Fibroblast of the conjunctiva (primary cell): ENCODE data around the gene ARL17A.
"Not testable (repeated sequence)": the region's sequence is repeated elsewhere in the genome, so short reads cannot be mapped to it uniquely, and the experiment has no call there.

Source experiments
- DNase-seq: peaks from one replicate; pipeline ENCODE4 v3.0.0-alpha.2; 2010; ENCODE audit warnings: low read depth

Gene ARL17A

DNA sequence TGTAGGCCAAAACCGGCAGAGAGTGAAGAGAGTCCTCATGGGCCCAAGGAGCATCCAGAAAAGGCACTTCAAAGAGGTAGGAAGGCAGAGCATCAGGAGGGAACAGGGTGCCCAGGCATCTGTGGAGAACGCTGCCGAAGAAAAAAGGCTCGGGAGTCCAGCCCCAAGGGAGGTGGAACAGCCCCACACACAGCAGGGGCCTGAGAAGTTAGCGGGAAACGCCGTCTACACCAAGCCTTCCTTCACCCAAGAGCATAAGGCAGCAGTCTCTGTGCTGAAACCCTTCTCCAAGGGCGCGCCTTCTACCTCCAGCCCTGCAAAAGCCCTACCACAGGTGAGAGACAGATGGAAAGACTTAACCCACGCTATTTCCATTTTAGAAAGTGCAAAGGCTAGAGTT, 30.9 kb downstream of the ARL17A start:
- not testable (repeated sequence) for DNase-seq

DNA sequence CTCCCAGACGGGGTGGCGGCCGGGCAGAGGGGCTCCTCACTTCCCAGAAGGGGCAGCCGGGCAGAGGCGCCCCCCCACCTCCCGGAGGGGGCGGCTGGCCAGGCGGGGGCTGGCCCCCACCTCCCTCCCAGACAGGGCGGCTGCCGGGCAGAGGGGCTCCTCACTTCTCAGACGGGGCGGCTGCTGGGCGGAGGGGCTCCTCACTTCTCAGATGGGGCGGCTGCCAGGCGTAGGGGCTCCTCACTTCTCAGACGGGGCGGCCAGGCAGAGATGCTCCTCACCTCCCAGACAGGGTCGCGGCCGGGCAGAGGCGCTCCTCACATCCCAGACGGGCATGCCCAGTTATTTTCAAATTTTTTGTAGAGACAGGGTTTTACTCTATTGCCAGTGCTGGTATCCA, 44.8 kb downstream of the ARL17A start:
- not testable (repeated sequence) for DNase-seq

DNA sequence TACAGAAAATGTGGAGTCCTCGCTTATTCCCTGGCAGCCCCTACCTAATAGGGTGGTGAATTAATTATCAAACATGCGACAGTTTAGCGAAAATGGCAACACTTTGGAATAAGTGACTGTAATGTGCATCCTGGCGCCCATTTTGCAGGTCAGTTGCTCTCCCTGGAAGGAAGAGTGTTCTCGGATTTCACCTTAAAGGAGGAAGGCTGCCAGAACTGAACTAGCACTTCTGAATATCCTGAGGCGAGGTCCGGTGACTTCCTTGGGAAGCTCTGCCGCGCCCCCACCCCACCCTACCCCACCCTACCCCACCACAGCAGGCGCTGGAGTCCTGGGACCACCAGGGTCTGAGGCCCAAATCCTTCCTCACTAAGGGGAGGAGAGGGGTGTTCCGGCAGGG, 67.3 kb downstream of the ARL17A start, which contains the start of gene LRRC37A2:
Gene LRRC37A2 (plus strand): TSS at position 301 of the 400 bp plus-strand sequence. CDS start 245 bp downstream, outside the sequence.
- DNase-seq, result not testable (repeated sequence)

DNA sequence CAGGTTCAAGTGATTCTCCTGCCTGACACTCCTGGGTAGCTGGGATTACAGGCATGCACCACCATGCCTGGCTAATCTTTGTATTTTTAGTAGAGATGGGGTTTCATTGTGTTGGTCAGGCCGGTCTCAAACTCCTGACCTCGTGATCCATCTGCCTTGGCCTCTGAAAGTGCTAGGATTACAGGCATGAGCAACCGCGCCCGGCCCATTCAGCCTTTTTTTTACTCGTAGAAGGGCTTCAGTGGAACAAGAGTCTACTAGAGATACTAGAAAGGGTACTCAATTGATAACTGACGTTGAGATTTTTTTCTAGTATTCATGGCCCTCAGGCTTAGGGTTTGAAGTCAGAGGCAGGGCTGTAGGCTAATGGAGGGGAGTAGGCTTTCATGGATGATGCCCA, 73.6 kb downstream of the ARL17A start:
- not testable (repeated sequence) for DNase-seq

DNA sequence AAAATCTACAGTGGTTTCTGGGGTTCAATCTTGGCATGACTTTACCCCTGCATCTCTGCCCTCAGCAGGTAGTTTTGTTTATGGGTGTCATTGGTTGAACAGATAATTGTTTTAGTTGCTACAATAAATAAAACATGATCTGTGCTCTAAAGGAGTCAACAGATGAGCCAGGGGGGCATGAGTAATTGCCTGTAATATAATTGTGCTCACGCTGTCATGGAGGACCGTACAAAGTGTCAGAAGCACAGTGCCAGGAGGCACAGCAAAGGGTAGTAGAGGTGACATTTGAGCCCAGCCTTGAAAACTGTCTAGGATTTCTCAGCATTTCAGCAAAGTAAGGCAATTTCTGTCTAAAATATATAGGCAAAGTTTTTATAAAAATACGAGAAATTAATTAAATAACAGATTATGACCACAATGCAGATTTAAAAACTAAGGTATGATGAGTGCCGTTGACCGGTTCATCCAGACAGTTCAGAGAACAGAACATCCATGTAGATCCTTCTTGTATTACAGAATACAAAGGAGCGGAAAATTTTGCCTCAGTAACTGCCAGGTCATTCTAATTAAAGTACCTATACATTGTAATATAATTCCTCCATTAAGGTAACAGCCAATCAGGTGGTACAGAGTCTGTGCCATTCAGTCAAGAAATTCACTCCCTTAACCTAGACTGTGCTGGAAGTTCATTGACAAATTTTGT, 79.9 kb downstream of the ARL17A start:
- not testable (repeated sequence) for DNase-seq

DNA sequence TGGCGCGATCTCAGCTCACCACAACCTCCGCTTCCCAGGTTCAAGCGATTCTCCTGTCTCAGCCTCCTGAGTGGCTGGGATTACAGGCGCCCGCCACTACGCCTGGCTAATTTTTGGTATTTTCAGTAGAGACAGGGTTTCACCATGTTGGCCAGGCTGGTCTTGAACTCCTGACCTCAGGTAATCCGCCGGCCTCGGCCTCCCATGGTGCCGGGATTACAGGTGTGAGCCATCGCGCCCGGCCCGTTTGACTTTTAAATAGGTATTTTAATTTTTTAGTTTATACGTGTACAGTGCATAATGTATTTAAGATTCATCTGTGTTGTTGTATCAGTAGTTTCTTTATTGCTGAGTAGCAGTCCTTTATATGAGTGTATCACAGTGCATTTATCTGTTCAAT, 87.5 kb downstream of the ARL17A start:
- not testable (repeated sequence) for DNase-seq

DNA sequence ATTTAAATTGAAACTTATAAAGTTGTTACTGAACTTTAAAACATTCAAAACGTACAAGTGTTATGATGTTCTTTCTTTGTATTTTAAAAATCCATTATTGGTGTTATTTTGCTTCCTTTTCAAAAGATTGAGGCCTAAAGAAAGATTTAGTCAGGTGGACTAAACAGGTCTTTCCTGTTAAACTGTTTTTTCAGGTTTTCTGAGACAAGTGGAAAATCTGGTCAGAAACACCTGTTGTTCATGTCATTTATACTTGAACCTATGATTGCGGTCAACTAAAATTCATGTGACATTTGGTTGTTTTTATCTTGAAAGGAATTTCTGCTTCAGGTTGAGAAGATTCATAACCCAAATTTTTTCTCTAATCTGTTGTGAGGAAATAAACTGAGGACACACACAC, 98.2 kb downstream of the ARL17A start:
- DNase-seq, result not testable (repeated sequence)

DNA sequence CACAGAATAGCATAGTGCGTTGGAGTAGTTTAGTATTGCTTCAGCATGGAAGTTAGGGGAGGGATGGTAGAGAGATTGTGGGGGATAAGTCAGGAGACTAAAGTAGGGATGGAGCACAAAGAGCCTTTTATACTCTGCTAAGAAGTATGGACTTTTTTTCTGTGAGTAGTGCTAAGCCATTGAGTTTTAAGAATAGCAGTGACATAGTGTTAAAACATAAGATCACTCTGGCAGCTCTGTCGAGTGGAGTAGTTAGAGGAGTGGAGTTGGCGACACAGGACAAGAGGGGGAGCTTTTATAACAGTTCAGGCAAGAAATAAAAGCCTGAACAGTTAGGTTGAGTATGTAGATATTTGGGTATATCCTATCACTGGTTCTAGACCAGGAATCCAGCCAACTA, 100.7 kb downstream of the ARL17A start:
- DNase-seq, result not testable (repeated sequence)

DNA sequence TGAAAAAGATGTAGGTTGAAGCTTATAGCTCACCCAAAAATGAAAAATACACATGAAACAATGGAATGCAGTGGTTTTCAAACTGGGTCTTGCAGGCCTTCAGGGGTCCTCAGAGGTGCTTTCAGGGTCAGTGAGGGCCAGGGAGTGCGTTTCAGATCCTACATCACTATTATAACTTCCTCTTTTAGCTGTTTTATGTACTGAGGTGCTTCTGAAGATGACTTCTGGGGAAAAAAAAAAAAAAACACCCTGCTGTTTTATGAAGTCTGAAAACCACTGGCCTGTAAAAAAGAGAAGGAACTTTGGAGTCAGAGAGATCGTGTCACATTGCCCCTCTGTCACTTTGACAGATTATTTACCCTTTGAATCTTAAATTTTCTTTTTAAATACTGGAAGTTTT, 103.9 kb downstream of the ARL17A start:
- DNase-seq, result not testable (repeated sequence)

DNA sequence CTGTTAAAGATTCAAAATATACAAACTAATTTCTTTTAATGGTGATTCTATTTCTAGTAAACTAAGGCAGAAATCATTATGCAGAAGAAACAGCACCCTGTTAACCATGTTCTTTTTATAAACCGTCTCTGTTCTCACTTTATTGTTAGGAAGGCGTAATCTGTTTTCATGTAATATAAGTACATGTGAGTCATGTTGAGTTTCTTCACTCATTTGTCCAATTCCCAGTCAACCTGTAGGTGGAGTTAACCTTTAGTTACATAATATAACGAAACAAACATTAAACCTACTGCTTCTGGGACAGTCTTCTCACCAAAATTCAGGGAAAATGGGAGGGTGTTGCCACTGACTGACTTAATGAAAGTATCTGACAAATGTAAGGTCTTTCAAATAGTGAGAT, 105.0 kb downstream of the ARL17A start:
- DNase-seq, result not testable (repeated sequence)

DNA sequence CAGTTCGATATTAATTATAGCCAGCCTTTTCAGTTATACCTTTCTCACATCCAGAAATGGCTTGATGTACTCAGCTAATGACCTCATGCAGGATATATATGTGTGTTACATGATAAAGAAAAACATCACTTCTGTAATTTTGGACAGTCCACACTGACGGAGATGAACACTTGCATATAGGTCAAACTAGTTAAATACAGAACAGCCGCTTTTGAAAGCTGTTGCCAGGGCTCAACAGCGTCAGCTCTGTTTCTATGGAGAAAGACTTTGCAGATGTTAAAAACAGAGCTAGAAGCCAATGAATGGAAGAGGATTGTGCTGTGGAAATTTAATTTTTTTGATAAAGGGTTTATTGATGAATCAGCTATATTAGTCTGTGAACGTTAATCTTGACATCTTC, 111.9 kb downstream of the ARL17A start:
- DNase-seq, result not testable (repeated sequence)
